Central memory CD4-positive, alpha-beta T cell (primary cell): ENCODE data around the gene PDE2A.

Experiments
- DNase-seq: peaks from one replicate; pipeline ENCODE4 v3.0.0; 2022

Gene PDE2A

GRCh38 chr11:72682858-72683243 is 8.6 kb upstream of the PDE2A start:
- DNase-seq = no peak

- DNase-seq = no peak
These were observed 8.1 kb upstream of the PDE2A start for GRCh38 chr11:72682238-72682857.

- no peak for DNase-seq
These were observed 7.3 kb upstream of the PDE2A start for GRCh38 chr11:72681226-72682153.

- DNase-seq = no peak
These were observed 6.5 kb upstream of the PDE2A start for GRCh38 chr11:72680624-72681158.

GRCh38 chr11:72679869-72680268 is 5.6 kb upstream of the PDE2A start:
- DNase-seq = no peak

- DNase-seq = no peak
These were observed 4.3 kb upstream of the PDE2A start for GRCh38 chr11:72678524-72678923.

- DNase-seq = peak; percentile 50
These were observed 2.7 kb upstream of the PDE2A start for GRCh38 chr11:72676861-72677341.

GRCh38 chr11:72675221-72675620 is 999 bp upstream of the PDE2A start:
- DNase-seq = no peak

- no peak for DNase-seq
These were observed 809 bp downstream of the PDE2A start for GRCh38 chr11:72673284-72673942.

- no peak for DNase-seq
These were observed 1.5 kb downstream of the PDE2A start for GRCh38 chr11:72672597-72673238.

GRCh38 chr11:72671152-72672099 is 2.8 kb downstream of the PDE2A start:
- DNase-seq = no peak

- DNase-seq = no peak
These were observed 4.2 kb downstream of the PDE2A start for GRCh38 chr11:72670041-72670440.

- no peak for DNase-seq
These were observed 4.7 kb downstream of the PDE2A start for GRCh38 chr11:72669527-72669926.

- DNase-seq = no peak
These were observed 5.4 kb downstream of the PDE2A start for GRCh38 chr11:72668629-72669347.

GRCh38 chr11:72665911-72666472 is 8.2 kb downstream of the PDE2A start:
- no peak for DNase-seq

- no peak for DNase-seq
These were observed 12.2 kb downstream of the PDE2A start for GRCh38 chr11:72662036-72662435.

GRCh38 chr11:72661486-72661885 is 12.7 kb downstream of the PDE2A start:
- no peak for DNase-seq

GRCh38 chr11:72658989-72659640 is 15.1 kb downstream of the PDE2A start:
- DNase-seq = no peak

- DNase-seq = no peak
These were observed 16.7 kb downstream of the PDE2A start for GRCh38 chr11:72657411-72658100.
